ENCODE measurements around the gene CLCA2. TPM values are rescaled to one million over a fixed set of nuclear protein-coding genes. Genes with fewer than 3 reads are reported as not detected.

CLCA2 gene
- total and polyA plus RNA-seq, 4 donors = not detected

- WGBS = 66% methylated on average over 4 of the region's 4 CpGs
- H3K9ac ChIP-seq (ENCODE audit: low read depth in 1 of 2, low read length in 2 of 2) = no peak overlapping the region
- no peak overlapping the region for H3K4me3 ChIP-seq (ENCODE audit: low read depth in 1 of 3, low read length in 3 of 3)
- DNase-seq (ENCODE audit: low spot score) = no peak
- TF ChIP-seq TAF1 (conservative IDR thresholded peaks at IDR 0.05) = no peak
- no peak for TF ChIP-seq NR2F2 (IDR thresholded peaks at IDR 0.05)
- no peak for TF ChIP-seq RXRA (IDR thresholded peaks at IDR 0.05)
- no peak for TF ChIP-seq SP1 (IDR thresholded peaks at IDR 0.05)
- TF ChIP-seq FOXA2 (IDR thresholded peaks at IDR 0.05) = no peak
- TF ChIP-seq FOXA1 (IDR thresholded peaks at IDR 0.05) = no peak
- no peak for TF ChIP-seq GABPA (IDR thresholded peaks at IDR 0.05 in 1 of 2, conservative IDR thresholded peaks at IDR 0.05 in 1 of 2)
- TF ChIP-seq RAD21 (IDR thresholded peaks at IDR 0.05) = no peak
- TF ChIP-seq CTCF (IDR thresholded peaks at IDR 0.05; ENCODE audit: low read depth, low read length, missing input control) = no peak
- TF ChIP-seq HNF4A (conservative IDR thresholded peaks at IDR 0.05) = no peak
- TF ChIP-seq ZBTB33 (IDR thresholded peaks at IDR 0.05) = no peak
- no peak for TF ChIP-seq ATF3 (IDR thresholded peaks at IDR 0.05)
- TF ChIP-seq EGR1 (IDR thresholded peaks at IDR 0.05; ENCODE audit: low read depth in 2 of 2) = no peak
- TF ChIP-seq YY1 (IDR thresholded peaks at IDR 0.05) = no peak
- no peak for TF ChIP-seq JUND (IDR thresholded peaks at IDR 0.05)
- no peak for TF ChIP-seq HNF4G (IDR thresholded peaks at IDR 0.05)
- H3K36me3 ChIP-seq (ENCODE audit: control insufficient read depth in 4 of 4, insufficient read depth in 3 of 4, low read depth in 1 of 4, low read length in 3 of 4) = no peaks in the 10 kb centered on the region
- no peaks in the 10 kb centered on the region for H3K27me3 ChIP-seq (ENCODE audit: control insufficient read depth in 4 of 4, insufficient read depth in 4 of 4, low read length in 3 of 4)
- H3K27ac ChIP-seq (ENCODE audit: low read depth in 1 of 2, low read length in 2 of 2) = no peak overlapping the region
- no peaks in the 10 kb centered on the region for H3K9me3 ChIP-seq (ENCODE audit: control insufficient read depth in 4 of 4, low read length in 3 of 4)
- H3K4me1 ChIP-seq (ENCODE audit: control insufficient read depth in 4 of 4, insufficient read depth in 4 of 4, low read length in 3 of 4) = no peaks in the 10 kb centered on the region
These were observed 23.3 kb downstream of the CLCA2 start for GRCh38 chr1:86447198-86447790.

GRCh38 chr1:86448670-86449069 is 24.7 kb downstream of the CLCA2 start:
- DNase-seq (ENCODE audit: low spot score) = no peak
- Histone ChIP-seq H3K4me3 (ENCODE audit: low read depth in 1 of 3, low read length in 3 of 3) (no peak overlapping the region), H3K9ac (ENCODE audit: low read depth in 1 of 2, low read length in 2 of 2) (no peak overlapping the region), H3K4me1 (ENCODE audit: control insufficient read depth in 4 of 4, insufficient read depth in 4 of 4, low read length in 3 of 4) (no peaks in the 10 kb centered on the region), H3K27ac (ENCODE audit: low read depth in 1 of 2, low read length in 2 of 2) (no peak overlapping the region), H3K9me3 (ENCODE audit: control insufficient read depth in 4 of 4, low read length in 3 of 4) (no peaks in the 10 kb centered on the region), H3K36me3 (ENCODE audit: control insufficient read depth in 4 of 4, insufficient read depth in 3 of 4, low read depth in 1 of 4, low read length in 3 of 4) (no peaks in the 10 kb centered on the region), H3K27me3 (ENCODE audit: control insufficient read depth in 4 of 4, insufficient read depth in 4 of 4, low read length in 3 of 4) (no peaks in the 10 kb centered on the region)
- WGBS = 75% methylated on average over 1 of the region's 1 CpG
- TF ChIP-seq GABPA (IDR thresholded peaks at IDR 0.05 in 1 of 2, conservative IDR thresholded peaks at IDR 0.05 in 1 of 2) (no peak), FOXA1 (IDR thresholded peaks at IDR 0.05) (no peak), ATF3 (IDR thresholded peaks at IDR 0.05) (no peak), NR2F2 (IDR thresholded peaks at IDR 0.05) (no peak), HNF4A (conservative IDR thresholded peaks at IDR 0.05) (no peak), ZBTB33 (IDR thresholded peaks at IDR 0.05) (no peak), EGR1 (IDR thresholded peaks at IDR 0.05; ENCODE audit: low read depth in 2 of 2) (no peak), RAD21 (IDR thresholded peaks at IDR 0.05) (no peak)

Data from liver (tissue), 9 donors.